ENCODE results near the gene ADCK1.

GRCh38 chr14:77906446-77906845 lies 106.5 kb downstream of the ADCK1 start:
- TF ChIP-seq CREB1 (IDR thresholded peaks at IDR 0.05) (no peak), CREB1 (CRISPR knock-in tag; IDR thresholded peaks at IDR 0.05) (no peak), MTA2 (IDR thresholded peaks at IDR 0.05; ENCODE audit: low read depth) (no peak), EGR1 (conservative IDR thresholded peaks at IDR 0.05) (no peak), TAF7 (tag; IDR thresholded peaks at IDR 0.05) (no peak), GATAD2A (IDR thresholded peaks at IDR 0.05) (no peak), BDP1 (IDR thresholded peaks at IDR 0.05; ENCODE audit: insufficient read depth, insufficient read length) (no peak), NR2C2 (CRISPR knock-in tag; IDR thresholded peaks at IDR 0.05) (no peak), NR2C2 (tag; IDR thresholded peaks at IDR 0.05) (no peak), ZNF778 (CRISPR knock-in tag; IDR thresholded peaks at IDR 0.05) (no peak), CREM (IDR thresholded peaks at IDR 0.05; ENCODE audit: low read depth) (no peak), YY1 (IDR thresholded peaks at IDR 0.05; ENCODE audit: borderline replicate concordance in 1 of 3, control insufficient read depth in 1 of 3, extremely low read depth in 1 of 3, insufficient read depth in 3 of 3, insufficient read length in 1 of 3, insufficient replicate concordance in 2 of 3, low read depth in 1 of 3, low read length in 2 of 3) (no peak), HCFC1 (IDR thresholded peaks at IDR 0.05; ENCODE audit: low read depth, low read length) (no peak), ZBTB7A (IDR thresholded peaks at IDR 0.05; ENCODE audit: borderline replicate concordance, control insufficient read depth, low read depth, low read length) (no peak)
- TF ChIP-seq, protein P1, sequence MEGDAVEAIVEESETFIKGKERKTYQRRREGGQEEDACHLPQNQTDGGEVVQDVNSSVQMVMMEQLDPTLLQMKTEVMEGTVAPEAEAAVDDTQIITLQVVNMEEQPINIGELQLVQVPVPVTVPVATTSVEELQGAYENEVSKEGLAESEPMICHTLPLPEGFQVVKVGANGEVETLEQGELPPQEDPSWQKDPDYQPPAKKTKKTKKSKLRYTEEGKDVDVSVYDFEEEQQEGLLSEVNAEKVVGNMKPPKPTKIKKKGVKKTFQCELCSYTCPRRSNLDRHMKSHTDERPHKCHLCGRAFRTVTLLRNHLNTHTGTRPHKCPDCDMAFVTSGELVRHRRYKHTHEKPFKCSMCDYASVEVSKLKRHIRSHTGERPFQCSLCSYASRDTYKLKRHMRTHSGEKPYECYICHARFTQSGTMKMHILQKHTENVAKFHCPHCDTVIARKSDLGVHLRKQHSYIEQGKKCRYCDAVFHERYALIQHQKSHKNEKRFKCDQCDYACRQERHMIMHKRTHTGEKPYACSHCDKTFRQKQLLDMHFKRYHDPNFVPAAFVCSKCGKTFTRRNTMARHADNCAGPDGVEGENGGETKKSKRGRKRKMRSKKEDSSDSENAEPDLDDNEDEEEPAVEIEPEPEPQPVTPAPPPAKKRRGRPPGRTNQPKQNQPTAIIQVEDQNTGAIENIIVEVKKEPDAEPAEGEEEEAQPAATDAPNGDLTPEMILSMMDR (IDR thresholded peaks at IDR 0.05 in 2 of 3, conservative IDR thresholded peaks at IDR 0.05 in 1 of 3; ENCODE audit: insufficient read depth in 2 of 3, low read depth in 1 of 3, low read length in 3 of 3), result no peak
- TF ChIP-seq, protein P2, sequence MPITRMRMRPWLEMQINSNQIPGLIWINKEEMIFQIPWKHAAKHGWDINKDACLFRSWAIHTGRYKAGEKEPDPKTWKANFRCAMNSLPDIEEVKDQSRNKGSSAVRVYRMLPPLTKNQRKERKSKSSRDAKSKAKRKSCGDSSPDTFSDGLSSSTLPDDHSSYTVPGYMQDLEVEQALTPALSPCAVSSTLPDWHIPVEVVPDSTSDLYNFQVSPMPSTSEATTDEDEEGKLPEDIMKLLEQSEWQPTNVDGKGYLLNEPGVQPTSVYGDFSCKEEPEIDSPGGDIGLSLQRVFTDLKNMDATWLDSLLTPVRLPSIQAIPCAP (CRISPR knock-in tag; IDR thresholded peaks at IDR 0.05; ENCODE audit: borderline replicate concordance), result no peak

All from K562 (cell line).